Stomach (tissue), 9 donors: Measurements from ENCODE around the gene EIF5A2. TPM values are rescaled to one million over a fixed set of nuclear protein-coding genes. Genes with fewer than 3 reads are reported as not detected.

Source experiments
- DNase-seq, 2 donors: peaks; one replicate each; pipeline versions ENCODE4 v3.0.0 to v3.0.0-alpha.2; 2013 to 2019
- H3K27ac ChIP-seq, 5 donors: fragments of 200-600 bp in 4 of 5; sonication (generic) in 4 of 5; one replicate each; pipeline ENCODE4 v1.5.1; 2013 to 2019; ENCODE audit warnings: mild to moderate bottlenecking in 1 of 5, moderate library complexity in 1 of 5
- H3K27me3 ChIP-seq, 3 donors: fragments of 200-600 bp; sonication (generic); one replicate each; pipeline ENCODE4 v1.5.1; 2017 to 2019; ENCODE audit warnings: mixed run types in 1 of 3
- H3K36me3 ChIP-seq, 4 donors: fragments of 200-600 bp; sonication (generic); 1 replicate in 3 of 4; 2 replicates in 1 of 4; pipeline ENCODE4 v1.5.1; 2016 to 2019
- H3K4me1 ChIP-seq, 4 donors: fragments of 200-600 bp; sonication (generic); one replicate each; pipeline ENCODE4 v1.5.1; 2016 to 2019
- H3K4me3 ChIP-seq, 4 donors: fragments of 200-600 bp; sonication (generic) in 3 of 4; one replicate each; pipeline ENCODE4 v1.5.1; 2016 to 2019; ENCODE audit warnings: mild to moderate bottlenecking in 1 of 4
- H3K9me3 ChIP-seq, 4 donors: fragments of 200-600 bp; sonication (generic); one replicate each; pipeline ENCODE4 v1.5.1; 2016 to 2019
- EP300 ChIP-seq: sonication (generic); formaldehyde crosslinking; IDR thresholded peaks from one replicate; pipeline ENCODE4 v1.6.1; 2017; ENCODE audit warnings: antibody characterized with exemption
- POLR2A ChIP-seq, 4 donors: fragments of 450-650 bp; IDR thresholded peaks; one replicate each; pipeline ENCODE4 v1.6.1; 2016; ENCODE audit warnings: antibody characterized with exemption in 4 of 4, control low read depth in 2 of 4, mild to moderate bottlenecking in 1 of 4, moderate library complexity in 1 of 4
- POLR2AphosphoS5 ChIP-seq, 3 donors: sonication (generic); formaldehyde crosslinking; IDR thresholded peaks; one replicate each; pipeline ENCODE4 v1.6.1; 2016; ENCODE audit warnings: antibody characterized with exemption in 3 of 3
- WGBS, 5 donors: extraction: QIAGEN DNeasy Blood & Tissue Kit in 3 of 5; methylation state at CpG; one replicate each; pipeline versions ENCODE4 v1.1.5 to v1.1.7; 2013 to 2018; 5-methylcytosine and 5-hydroxymethylcytosine counted together
- intact Hi-C: fragments of 100-400 bp; cut with DNase I; formaldehyde crosslinking; loops from one replicate; pipeline ENCODE4 v1.15.1; 2023; ENCODE audit warnings: low total_unique reads
- polyA plus RNA-seq, 3 donors: library from polyadenylated mRNA; stranded (reverse); fragments of 200-250 nt; gene quantifications; one replicate each; pipeline ENCODE4 v1.2.3, GENCODE V29; 2013
- total RNA-seq, 5 donors: library from RNA; depleted of rRNA; stranded (reverse); fragments of >200 nt; gene quantifications; one replicate each; pipeline versions ENCODE4 v1.1.0 to v1.2.3, GENCODE V29; 2014 to 2016
- TF ChIP-seq, protein P1 (sequence below), 7 experiments: fragments of 450-650 bp in 4 of 7; fragments of 200-600 bp in 3 of 7; sonication (generic) in 3 of 7; IDR thresholded peaks; one replicate each; pipeline ENCODE4 v1.5.1; 2016 to 2019; ENCODE audit warnings: antibody characterized with exemption in 7 of 7, control low read depth in 2 of 7, mild to moderate bottlenecking in 1 of 7
- donor health status: healthy with polysubstance abuse.
- donor health status: Bipolar disorder and iron deficiency.
- donor health status: healthy.

Gene EIF5A2
- total and polyA plus RNA-seq, 8 donors = 1.5 to 27.2 (median 4.8) TPM

- WGBS, 5 donors = 73 to 84% (median 80%) methylated on average over 4 of the region's 4 CpGs
- intact Hi-C loops = no loop called here
- no peak overlapping the region for H3K27ac ChIP-seq
These were observed 10.3 kb upstream of the EIF5A2 start for GRCh38 chr3:170918715-170919114.

GRCh38 chr3:170914690-170915089 lies 6.3 kb upstream of the EIF5A2 start:
- Histone ChIP-seq H3K4me1 (no peaks in the 10 kb centered on the region), H3K27me3 (no peaks in the 10 kb centered on the region), H3K36me3 (no peaks in the 10 kb centered on the region), H3K9me3 (peaks cover 0 to 42% (median 30%) of the 10 kb centered on the region in 4 donors), H3K27ac (no peak overlapping the region), H3K4me3 (no peak overlapping the region)
- 10 to 29% (median 23%) methylated on average over 1 of the region's 1 CpG for WGBS, 5 donors
- intact Hi-C loops = no loop called here
- TF ChIP-seq, protein P1, sequence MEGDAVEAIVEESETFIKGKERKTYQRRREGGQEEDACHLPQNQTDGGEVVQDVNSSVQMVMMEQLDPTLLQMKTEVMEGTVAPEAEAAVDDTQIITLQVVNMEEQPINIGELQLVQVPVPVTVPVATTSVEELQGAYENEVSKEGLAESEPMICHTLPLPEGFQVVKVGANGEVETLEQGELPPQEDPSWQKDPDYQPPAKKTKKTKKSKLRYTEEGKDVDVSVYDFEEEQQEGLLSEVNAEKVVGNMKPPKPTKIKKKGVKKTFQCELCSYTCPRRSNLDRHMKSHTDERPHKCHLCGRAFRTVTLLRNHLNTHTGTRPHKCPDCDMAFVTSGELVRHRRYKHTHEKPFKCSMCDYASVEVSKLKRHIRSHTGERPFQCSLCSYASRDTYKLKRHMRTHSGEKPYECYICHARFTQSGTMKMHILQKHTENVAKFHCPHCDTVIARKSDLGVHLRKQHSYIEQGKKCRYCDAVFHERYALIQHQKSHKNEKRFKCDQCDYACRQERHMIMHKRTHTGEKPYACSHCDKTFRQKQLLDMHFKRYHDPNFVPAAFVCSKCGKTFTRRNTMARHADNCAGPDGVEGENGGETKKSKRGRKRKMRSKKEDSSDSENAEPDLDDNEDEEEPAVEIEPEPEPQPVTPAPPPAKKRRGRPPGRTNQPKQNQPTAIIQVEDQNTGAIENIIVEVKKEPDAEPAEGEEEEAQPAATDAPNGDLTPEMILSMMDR (IDR thresholded peaks at IDR 0.05) = no peak
- TF ChIP-seq POLR2AphosphoS5 (IDR thresholded peaks at IDR 0.05) = no peak
- no peak for TF ChIP-seq EP300
- no peak for TF ChIP-seq POLR2A (IDR thresholded peaks at IDR 0.05)
- DNase-seq = no peak

More at GRCh38 chr3:170918715-170919114, 10.3 kb upstream of the EIF5A2 start:
- DNase-seq = no peak
- TF ChIP-seq POLR2A (IDR thresholded peaks at IDR 0.05) (no peak), EP300 (no peak), POLR2AphosphoS5 (IDR thresholded peaks at IDR 0.05) (no peak)
- TF ChIP-seq, protein P1 (IDR thresholded peaks at IDR 0.05) = no peak
- H3K4me1 ChIP-seq = no peaks in the 10 kb centered on the region
- peaks cover 0 to 47% (median 25%) of the 10 kb centered on the region in 4 donors for H3K9me3 ChIP-seq
- no peaks in the 10 kb centered on the region for H3K36me3 ChIP-seq
- no peak overlapping the region for H3K4me3 ChIP-seq
- no peaks in the 10 kb centered on the region for H3K27me3 ChIP-seq

GRCh38 chr3:170914212-170914611 lies 5.8 kb upstream of the EIF5A2 start:
- no peaks in the 10 kb centered on the region for H3K4me1 ChIP-seq
- 84 to 96% (median 94%) methylated on average over 5 of the region's 5 CpGs for WGBS, 5 donors

DNA sequence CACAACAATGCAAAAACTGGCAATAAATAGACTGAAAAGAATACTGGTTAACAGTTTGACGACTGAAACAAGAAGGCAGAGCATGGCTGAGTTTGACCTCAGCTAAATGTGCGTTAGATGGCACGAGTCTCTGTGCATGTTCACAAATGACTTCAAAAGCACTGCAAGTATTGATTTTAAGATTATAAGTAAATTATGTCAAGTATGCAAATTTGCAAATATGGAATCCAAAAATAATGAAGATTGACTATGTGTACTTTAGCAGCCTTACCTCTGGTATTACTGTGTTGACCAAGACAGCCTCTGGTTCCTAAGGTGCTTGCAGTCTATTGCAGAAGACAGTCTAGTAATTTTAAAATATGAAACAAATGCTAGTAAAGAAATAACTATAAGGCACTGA lies 2.6 kb upstream of the EIF5A2 start:
- Histone ChIP-seq H3K4me1 (peaks cover 5 to 22% (median 14%) of the 10 kb centered on the region in 4 donors), H3K27ac (no peak overlapping the region), H3K27me3 (peaks cover 0 to 5% (median 0%) of the 10 kb centered on the region in 3 donors), H3K36me3 (no peaks in the 10 kb centered on the region), H3K4me3 (no peak overlapping the region), H3K9me3 (peaks cover 0 to 26% (median 20%) of the 10 kb centered on the region in 4 donors)
- DNase-seq = no peak
- intact Hi-C loops = no loop called here
- 92 to 94% (median 93%) methylated on average over 3 of the region's 3 CpGs for WGBS, 5 donors
- TF ChIP-seq EP300 = no peak
- no peak for TF ChIP-seq POLR2A (IDR thresholded peaks at IDR 0.05)
- TF ChIP-seq, protein P1 (IDR thresholded peaks at IDR 0.05) = no peak
- TF ChIP-seq POLR2AphosphoS5 (IDR thresholded peaks at IDR 0.05) = no peak

More at GRCh38 chr3:170914212-170914611, 5.8 kb upstream of the EIF5A2 start:
- Histone ChIP-seq H3K27me3 (no peaks in the 10 kb centered on the region), H3K27ac (no peak overlapping the region), H3K36me3 (no peaks in the 10 kb centered on the region), H3K9me3 (peaks cover 0 to 42% (median 31%) of the 10 kb centered on the region in 4 donors), H3K4me3 (no peak overlapping the region)
- intact Hi-C loops = no loop called here
- DNase-seq = no peak
- TF ChIP-seq POLR2AphosphoS5 (IDR thresholded peaks at IDR 0.05) = no peak
- no peak for TF ChIP-seq POLR2A (IDR thresholded peaks at IDR 0.05)
- TF ChIP-seq EP300 = no peak
- TF ChIP-seq, protein P1 (IDR thresholded peaks at IDR 0.05) = no peak
